ENCODE data around the gene LIPC.
A peak's percentile ranks its signal among the peaks of the same experiment; 100 is the strongest.

The LIPC gene

GRCh38 chr15:58390118-58390517 is 41.7 kb upstream of the LIPC start:
- DNase-seq (ENCODE audit: insufficient read length, low spot score) (no peak), FAIRE-seq (no peak)
- no peak for TF ChIP-seq CTCF (IDR thresholded peaks at IDR 0.05; ENCODE audit: insufficient read depth, missing control alignments)

GRCh38 chr15:58390655-58391054 is 41.1 kb upstream of the LIPC start:
- TF ChIP-seq CTCF (IDR thresholded peaks at IDR 0.05; ENCODE audit: insufficient read depth, missing control alignments): no peak
- FAIRE-seq: no peak
- no peak for DNase-seq (ENCODE audit: insufficient read length, low spot score)

GRCh38 chr15:58391088-58391487 is 40.7 kb upstream of the LIPC start:
- no peak for TF ChIP-seq CTCF (IDR thresholded peaks at IDR 0.05; ENCODE audit: insufficient read depth, missing control alignments)
- no peak for FAIRE-seq
- DNase-seq (ENCODE audit: insufficient read length, low spot score): no peak

- FAIRE-seq: no peak
- DNase-seq (ENCODE audit: insufficient read length, low spot score): no peak
- no peak for TF ChIP-seq CTCF (IDR thresholded peaks at IDR 0.05; ENCODE audit: insufficient read depth, missing control alignments)
These were observed 39.6 kb upstream of the LIPC start for GRCh38 chr15:58392141-58392540.

GRCh38 chr15:58392611-58393161 is 39.1 kb upstream of the LIPC start:
- TF ChIP-seq CTCF (IDR thresholded peaks at IDR 0.05; ENCODE audit: insufficient read depth, missing control alignments): no peak
- FAIRE-seq (no peak), DNase-seq (ENCODE audit: insufficient read length, low spot score) (no peak)

- FAIRE-seq (no peak), DNase-seq (ENCODE audit: insufficient read length, low spot score) (no peak)
- TF ChIP-seq CTCF (IDR thresholded peaks at IDR 0.05; ENCODE audit: insufficient read depth, missing control alignments): no peak
These were observed 38.5 kb upstream of the LIPC start for GRCh38 chr15:58393241-58393662.

- TF ChIP-seq CTCF (IDR thresholded peaks at IDR 0.05; ENCODE audit: insufficient read depth, missing control alignments): no peak
- FAIRE-seq (peak; percentile 6), DNase-seq (ENCODE audit: insufficient read length, low spot score) (no peak)
These were observed 35.6 kb upstream of the LIPC start for GRCh38 chr15:58396181-58396580.

Data from D721Med (cell line).